ENCODE data around the gene KLHDC4. TPM values are rescaled to one million over a fixed set of nuclear protein-coding genes. Genes with fewer than 3 reads are reported as not detected.

The KLHDC4 gene
- total RNA-seq, 1 donor from 2014 or later, result 40.4 TPM

DNA sequence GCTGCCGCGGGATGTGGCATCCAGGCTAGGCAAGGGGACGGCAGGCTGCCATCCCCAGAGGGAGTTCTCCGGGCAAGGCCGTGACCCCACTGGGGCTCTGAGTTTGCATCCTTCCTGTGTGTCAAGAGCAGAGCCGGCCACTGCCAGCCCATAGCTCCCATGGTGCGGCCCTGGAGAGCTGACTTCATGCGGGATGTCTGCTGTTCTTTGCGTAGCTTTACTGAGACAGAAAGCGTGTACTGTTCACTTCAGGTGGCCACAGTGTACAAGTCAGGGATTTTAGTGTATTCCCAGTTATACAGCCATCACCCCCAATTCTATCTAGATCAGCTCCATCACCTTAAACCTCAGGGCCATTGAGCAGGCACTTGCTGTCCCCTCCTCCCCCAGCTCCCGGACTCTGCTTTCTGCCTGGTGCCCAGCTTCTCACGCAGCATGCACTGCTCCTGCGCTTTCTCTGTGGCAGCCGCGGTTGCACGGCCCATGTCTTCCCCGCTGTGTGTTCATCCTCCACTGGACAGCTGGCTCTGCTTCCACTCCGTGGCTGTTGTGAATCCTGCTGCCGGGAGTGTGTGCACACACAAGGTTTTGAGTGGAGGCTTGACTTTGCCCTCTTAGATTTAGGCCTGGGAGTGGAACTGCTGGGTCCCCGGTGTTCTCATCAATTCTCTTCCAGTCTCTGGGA lies 71.2 kb downstream of the KLHDC4 start:
- TF ChIP-seq, protein P1, sequence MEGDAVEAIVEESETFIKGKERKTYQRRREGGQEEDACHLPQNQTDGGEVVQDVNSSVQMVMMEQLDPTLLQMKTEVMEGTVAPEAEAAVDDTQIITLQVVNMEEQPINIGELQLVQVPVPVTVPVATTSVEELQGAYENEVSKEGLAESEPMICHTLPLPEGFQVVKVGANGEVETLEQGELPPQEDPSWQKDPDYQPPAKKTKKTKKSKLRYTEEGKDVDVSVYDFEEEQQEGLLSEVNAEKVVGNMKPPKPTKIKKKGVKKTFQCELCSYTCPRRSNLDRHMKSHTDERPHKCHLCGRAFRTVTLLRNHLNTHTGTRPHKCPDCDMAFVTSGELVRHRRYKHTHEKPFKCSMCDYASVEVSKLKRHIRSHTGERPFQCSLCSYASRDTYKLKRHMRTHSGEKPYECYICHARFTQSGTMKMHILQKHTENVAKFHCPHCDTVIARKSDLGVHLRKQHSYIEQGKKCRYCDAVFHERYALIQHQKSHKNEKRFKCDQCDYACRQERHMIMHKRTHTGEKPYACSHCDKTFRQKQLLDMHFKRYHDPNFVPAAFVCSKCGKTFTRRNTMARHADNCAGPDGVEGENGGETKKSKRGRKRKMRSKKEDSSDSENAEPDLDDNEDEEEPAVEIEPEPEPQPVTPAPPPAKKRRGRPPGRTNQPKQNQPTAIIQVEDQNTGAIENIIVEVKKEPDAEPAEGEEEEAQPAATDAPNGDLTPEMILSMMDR (IDR thresholded peaks at IDR 0.05; ENCODE audit: insufficient read depth, low read length, poor library complexity, severe bottlenecking), result no peak
- H3K27me3 ChIP-seq (ENCODE audit: control insufficient read depth, insufficient read depth, low read length), result peaks cover 14% of the 10 kb centered on the region
- no peak overlapping the region for H3K4me3 ChIP-seq (ENCODE audit: low read depth, low read length)
- no peaks in the 10 kb centered on the region for H3K36me3 ChIP-seq (ENCODE audit: control insufficient read depth, insufficient read depth, low read length)
- DNase-seq (ENCODE audit: low read depth), result no peak

DNA sequence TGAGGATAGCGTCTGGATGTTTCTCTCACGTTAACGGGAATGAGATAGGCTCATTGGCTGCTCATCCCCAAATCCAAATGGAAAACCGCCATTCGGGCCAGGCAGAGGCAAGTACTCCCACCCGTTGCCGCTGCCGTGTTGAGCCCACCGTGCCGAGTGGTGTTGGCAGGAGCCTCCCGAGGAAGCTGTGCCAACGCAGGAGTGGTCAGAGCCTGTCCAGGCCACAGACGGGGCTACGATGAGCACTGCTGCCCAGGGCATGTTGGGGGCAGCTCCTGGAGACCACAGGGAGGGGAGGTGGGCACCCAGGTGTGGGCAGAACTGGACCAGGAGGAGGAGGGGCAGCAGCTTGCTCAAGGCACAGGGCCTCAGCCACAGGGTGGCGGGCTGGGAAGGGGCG lies 72.0 kb downstream of the KLHDC4 start:
- DNase-seq (ENCODE audit: low read depth), result no peak
- Histone ChIP-seq H3K4me3 (ENCODE audit: low read depth, low read length) (no peak overlapping the region), H3K27me3 (ENCODE audit: control insufficient read depth, insufficient read depth, low read length) (peaks cover 14% of the 10 kb centered on the region), H3K36me3 (ENCODE audit: control insufficient read depth, insufficient read depth, low read length) (no peaks in the 10 kb centered on the region)
- TF ChIP-seq, protein P1 (IDR thresholded peaks at IDR 0.05; ENCODE audit: insufficient read depth, low read length, poor library complexity, severe bottlenecking), result no peak

DNA sequence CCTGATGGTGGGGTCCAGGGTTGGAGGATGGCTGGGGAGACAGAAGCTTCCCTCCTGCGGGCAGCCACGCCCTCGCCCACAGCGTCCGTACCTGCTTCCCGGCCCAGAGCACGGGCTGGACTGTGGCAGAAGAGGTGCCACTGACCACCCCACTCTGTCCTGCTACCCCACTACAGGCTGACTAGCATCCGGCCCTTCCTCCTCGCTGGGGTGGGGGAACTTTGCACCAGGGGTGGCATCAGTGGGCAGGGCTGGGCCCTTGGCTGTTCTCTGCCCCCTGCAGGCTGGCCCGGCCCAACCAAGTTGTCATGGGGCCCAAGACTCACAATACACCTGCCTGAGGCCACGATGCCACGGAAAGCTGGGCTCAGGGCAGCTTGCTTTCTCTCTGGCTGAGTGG lies 73.0 kb downstream of the KLHDC4 start:
- no peak overlapping the region for H3K4me3 ChIP-seq (ENCODE audit: low read depth, low read length)
- TF ChIP-seq, protein P1 (IDR thresholded peaks at IDR 0.05; ENCODE audit: insufficient read depth, low read length, poor library complexity, severe bottlenecking), result no peak
- H3K36me3 ChIP-seq (ENCODE audit: control insufficient read depth, insufficient read depth, low read length), result no peaks in the 10 kb centered on the region
- peaks cover 19% of the 10 kb centered on the region for H3K27me3 ChIP-seq (ENCODE audit: control insufficient read depth, insufficient read depth, low read length)
- no peak for DNase-seq (ENCODE audit: low read depth)

DNA sequence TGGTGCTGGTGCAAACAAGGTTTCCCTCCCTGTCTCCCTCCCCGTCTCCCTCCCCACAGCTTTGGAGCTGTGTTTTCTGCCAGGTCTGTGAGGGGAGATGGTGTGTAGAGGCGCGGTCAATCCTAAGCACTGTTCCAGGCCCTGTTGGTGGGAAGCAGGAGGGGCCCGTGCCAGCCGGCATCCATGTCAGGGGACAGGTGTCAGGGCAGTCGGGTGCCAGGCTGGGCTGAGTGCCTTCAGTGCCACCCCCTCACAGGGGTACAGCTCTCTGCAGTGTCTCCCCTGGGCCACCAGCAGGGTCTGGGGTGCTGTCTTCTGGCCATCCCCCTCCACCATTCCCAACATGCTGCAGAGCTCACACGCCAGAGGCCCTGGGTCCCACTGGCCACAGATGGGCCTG lies 73.6 kb downstream of the KLHDC4 start:
- Histone ChIP-seq H3K4me3 (ENCODE audit: low read depth, low read length) (no peak overlapping the region), H3K27me3 (ENCODE audit: control insufficient read depth, insufficient read depth, low read length) (peaks cover 22% of the 10 kb centered on the region), H3K36me3 (ENCODE audit: control insufficient read depth, insufficient read depth, low read length) (no peaks in the 10 kb centered on the region)
- TF ChIP-seq, protein P1 (IDR thresholded peaks at IDR 0.05; ENCODE audit: insufficient read depth, low read length, poor library complexity, severe bottlenecking), result no peak
- DNase-seq (ENCODE audit: low read depth), result no peak

DNA sequence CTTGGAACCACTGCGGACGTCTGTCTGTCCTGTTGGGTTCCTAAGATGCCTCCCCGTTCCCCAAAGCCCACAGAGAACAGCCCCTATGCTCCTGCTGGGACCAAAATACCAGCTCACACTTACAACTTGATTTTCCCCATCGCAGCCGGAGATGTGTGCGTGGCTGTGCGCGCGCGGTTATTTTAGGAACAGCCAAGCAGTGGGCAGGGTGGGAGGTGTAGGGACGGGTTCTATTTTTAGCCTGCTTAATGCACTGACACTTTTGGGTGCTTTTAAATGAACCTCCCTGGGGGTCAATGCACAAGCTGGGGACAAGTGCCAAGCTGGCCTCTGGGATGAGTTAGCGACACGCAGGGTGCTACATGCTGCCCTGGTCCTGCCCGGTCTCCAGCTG lies 74.1 kb downstream of the KLHDC4 start:
- Histone ChIP-seq H3K27me3 (ENCODE audit: control insufficient read depth, insufficient read depth, low read length) (peaks cover 24% of the 10 kb centered on the region), H3K4me3 (ENCODE audit: low read depth, low read length) (no peak overlapping the region), H3K36me3 (ENCODE audit: control insufficient read depth, insufficient read depth, low read length) (no peaks in the 10 kb centered on the region)
- DNase-seq (ENCODE audit: low read depth), result no peak
- TF ChIP-seq, protein P1 (IDR thresholded peaks at IDR 0.05; ENCODE audit: insufficient read depth, low read length, poor library complexity, severe bottlenecking), result no peak
